ENCODE results near the gene PKHD1.

The PKHD1 gene

GRCh38 chr6:52019092-52019491, 68.3 kb downstream of the PKHD1 start:
- no peaks in the 10 kb centered on the region for H3K4me1 ChIP-seq (ENCODE audit: insufficient read depth, low read length)
- no peaks in the 10 kb centered on the region for H3K36me3 ChIP-seq (ENCODE audit: insufficient read depth, low read length)
- H3K27me3 ChIP-seq (ENCODE audit: insufficient read depth, low read length): peaks cover 3% of the 10 kb centered on the region
- no peaks in the 10 kb centered on the region for H3K9me3 ChIP-seq (ENCODE audit: low read length)
- H3K4me3 ChIP-seq (ENCODE audit: low read length): no peak overlapping the region
- H2AFZ ChIP-seq (ENCODE audit: low read depth, low read length): no peak overlapping the region

- Histone ChIP-seq H3K9me3 (ENCODE audit: low read length) (no peaks in the 10 kb centered on the region), H3K4me1 (ENCODE audit: insufficient read depth, low read length) (no peaks in the 10 kb centered on the region), H3K36me3 (ENCODE audit: insufficient read depth, low read length) (no peaks in the 10 kb centered on the region)
These were observed 70.3 kb downstream of the PKHD1 start for GRCh38 chr6:52016915-52017748.

GRCh38 chr6:52015953-52016352, 71.5 kb downstream of the PKHD1 start:
- Histone ChIP-seq H3K4me3 (ENCODE audit: low read length) (no peak overlapping the region), H2AFZ (ENCODE audit: low read depth, low read length) (no peak overlapping the region), H3K36me3 (ENCODE audit: insufficient read depth, low read length) (no peaks in the 10 kb centered on the region), H3K4me1 (ENCODE audit: insufficient read depth, low read length) (no peaks in the 10 kb centered on the region), H3K27me3 (ENCODE audit: insufficient read depth, low read length) (no peaks in the 10 kb centered on the region), H3K9me3 (ENCODE audit: low read length) (no peaks in the 10 kb centered on the region)

More at GRCh38 chr6:52016915-52017748, 70.3 kb downstream of the PKHD1 start:
- Histone ChIP-seq H3K4me3 (ENCODE audit: low read length) (no peak overlapping the region), H2AFZ (ENCODE audit: low read depth, low read length) (no peak overlapping the region), H3K27me3 (ENCODE audit: insufficient read depth, low read length) (no peaks in the 10 kb centered on the region)

GRCh38 chr6:52014391-52014790, 73.0 kb downstream of the PKHD1 start:
- no peaks in the 10 kb centered on the region for H3K27me3 ChIP-seq (ENCODE audit: insufficient read depth, low read length)
- no peaks in the 10 kb centered on the region for H3K9me3 ChIP-seq (ENCODE audit: low read length)
- no peak overlapping the region for H3K4me3 ChIP-seq (ENCODE audit: low read length)
- H3K4me1 ChIP-seq (ENCODE audit: insufficient read depth, low read length): no peaks in the 10 kb centered on the region
- no peaks in the 10 kb centered on the region for H3K36me3 ChIP-seq (ENCODE audit: insufficient read depth, low read length)
- no peak overlapping the region for H2AFZ ChIP-seq (ENCODE audit: low read depth, low read length)

GRCh38 chr6:52013035-52013434, 74.4 kb downstream of the PKHD1 start:
- H2AFZ ChIP-seq (ENCODE audit: low read depth, low read length): no peak overlapping the region

GRCh38 chr6:52012582-52012981, 74.8 kb downstream of the PKHD1 start:
- Histone ChIP-seq H3K9me3 (ENCODE audit: low read length) (no peaks in the 10 kb centered on the region), H3K36me3 (ENCODE audit: insufficient read depth, low read length) (no peaks in the 10 kb centered on the region), H3K4me1 (ENCODE audit: insufficient read depth, low read length) (no peaks in the 10 kb centered on the region), H3K27me3 (ENCODE audit: insufficient read depth, low read length) (no peaks in the 10 kb centered on the region), H2AFZ (ENCODE audit: low read depth, low read length) (no peak overlapping the region), H3K4me3 (ENCODE audit: low read length) (no peak overlapping the region)

More at GRCh38 chr6:52013035-52013434, 74.4 kb downstream of the PKHD1 start:
- no peaks in the 10 kb centered on the region for H3K36me3 ChIP-seq (ENCODE audit: insufficient read depth, low read length)
- H3K4me3 ChIP-seq (ENCODE audit: low read length): no peak overlapping the region
- H3K27me3 ChIP-seq (ENCODE audit: insufficient read depth, low read length): no peaks in the 10 kb centered on the region
- H3K4me1 ChIP-seq (ENCODE audit: insufficient read depth, low read length): no peaks in the 10 kb centered on the region
- no peaks in the 10 kb centered on the region for H3K9me3 ChIP-seq (ENCODE audit: low read length)

- no peaks in the 10 kb centered on the region for H3K9me3 ChIP-seq (ENCODE audit: low read length)
- H2AFZ ChIP-seq (ENCODE audit: low read depth, low read length): no peak overlapping the region
- no peaks in the 10 kb centered on the region for H3K27me3 ChIP-seq (ENCODE audit: insufficient read depth, low read length)
- no peak overlapping the region for H3K4me3 ChIP-seq (ENCODE audit: low read length)
- no peaks in the 10 kb centered on the region for H3K4me1 ChIP-seq (ENCODE audit: insufficient read depth, low read length)
- H3K36me3 ChIP-seq (ENCODE audit: insufficient read depth, low read length): no peaks in the 10 kb centered on the region
These were observed 76.6 kb downstream of the PKHD1 start for GRCh38 chr6:52010806-52011205.

GRCh38 chr6:52010145-52010544, 77.3 kb downstream of the PKHD1 start:
- H3K4me1 ChIP-seq (ENCODE audit: insufficient read depth, low read length): no peaks in the 10 kb centered on the region
- H3K36me3 ChIP-seq (ENCODE audit: insufficient read depth, low read length): no peaks in the 10 kb centered on the region
- no peak overlapping the region for H3K4me3 ChIP-seq (ENCODE audit: low read length)
- no peaks in the 10 kb centered on the region for H3K27me3 ChIP-seq (ENCODE audit: insufficient read depth, low read length)
- no peak overlapping the region for H2AFZ ChIP-seq (ENCODE audit: low read depth, low read length)
- H3K9me3 ChIP-seq (ENCODE audit: low read length): no peaks in the 10 kb centered on the region

- no peaks in the 10 kb centered on the region for H3K9me3 ChIP-seq (ENCODE audit: low read length)
- H3K4me3 ChIP-seq (ENCODE audit: low read length): no peak overlapping the region
- H2AFZ ChIP-seq (ENCODE audit: low read depth, low read length): no peak overlapping the region
- H3K27me3 ChIP-seq (ENCODE audit: insufficient read depth, low read length): no peaks in the 10 kb centered on the region
- H3K4me1 ChIP-seq (ENCODE audit: insufficient read depth, low read length): no peaks in the 10 kb centered on the region
- no peaks in the 10 kb centered on the region for H3K36me3 ChIP-seq (ENCODE audit: insufficient read depth, low read length)
These were observed 77.8 kb downstream of the PKHD1 start for GRCh38 chr6:52009466-52010140.

GRCh38 chr6:52000064-52000463, 87.3 kb downstream of the PKHD1 start:
- Histone ChIP-seq H2AFZ (ENCODE audit: low read depth, low read length) (no peak overlapping the region), H3K27me3 (ENCODE audit: insufficient read depth, low read length) (no peaks in the 10 kb centered on the region), H3K9me3 (ENCODE audit: low read length) (no peaks in the 10 kb centered on the region), H3K4me3 (ENCODE audit: low read length) (no peak overlapping the region), H3K36me3 (ENCODE audit: insufficient read depth, low read length) (no peaks in the 10 kb centered on the region), H3K4me1 (ENCODE audit: insufficient read depth, low read length) (no peaks in the 10 kb centered on the region)

- Histone ChIP-seq H3K4me3 (ENCODE audit: low read length) (no peak overlapping the region), H2AFZ (ENCODE audit: low read depth, low read length) (no peak overlapping the region), H3K4me1 (ENCODE audit: insufficient read depth, low read length) (no peaks in the 10 kb centered on the region), H3K27me3 (ENCODE audit: insufficient read depth, low read length) (no peaks in the 10 kb centered on the region), H3K9me3 (ENCODE audit: low read length) (no peaks in the 10 kb centered on the region), H3K36me3 (ENCODE audit: insufficient read depth, low read length) (no peaks in the 10 kb centered on the region)
These were observed 91.0 kb downstream of the PKHD1 start for GRCh38 chr6:51996296-51996947.

- no peaks in the 10 kb centered on the region for H3K36me3 ChIP-seq (ENCODE audit: insufficient read depth, low read length)
- no peaks in the 10 kb centered on the region for H3K27me3 ChIP-seq (ENCODE audit: insufficient read depth, low read length)
- no peak overlapping the region for H2AFZ ChIP-seq (ENCODE audit: low read depth, low read length)
- no peaks in the 10 kb centered on the region for H3K4me1 ChIP-seq (ENCODE audit: insufficient read depth, low read length)
- H3K4me3 ChIP-seq (ENCODE audit: low read length): no peak overlapping the region
- H3K9me3 ChIP-seq (ENCODE audit: low read length): no peaks in the 10 kb centered on the region
These were observed 92.1 kb downstream of the PKHD1 start for GRCh38 chr6:51995214-51995755.

GRCh38 chr6:51992876-51993275, 94.5 kb downstream of the PKHD1 start:
- Histone ChIP-seq H3K4me3 (ENCODE audit: low read length) (no peak overlapping the region), H3K4me1 (ENCODE audit: insufficient read depth, low read length) (no peaks in the 10 kb centered on the region), H2AFZ (ENCODE audit: low read depth, low read length) (no peak overlapping the region), H3K9me3 (ENCODE audit: low read length) (no peaks in the 10 kb centered on the region), H3K27me3 (ENCODE audit: insufficient read depth, low read length) (no peaks in the 10 kb centered on the region), H3K36me3 (ENCODE audit: insufficient read depth, low read length) (no peaks in the 10 kb centered on the region)
